Activated CD8-positive, alpha-beta T cell treated with anti-CD3 and anti-CD28 coated beads for 36 hours (primary cell): ENCODE data around the gene TCP11. TPM values are rescaled to one million over a fixed set of nuclear protein-coding genes. Genes with fewer than 3 reads are reported as not detected.

Source experiments
- ATAC-seq: fragments of 200-7000 bp; cut with Tn5 transposase; one replicate; pipeline ENCODE4 v1.10.0; 2021; ENCODE audit warnings: mild to moderate bottlenecking, moderate library complexity
- CTCF ChIA-PET: fragments of 350-600 bp; sonication (Branson Sonifier 250); formaldehyde crosslinking; loops from one replicate; lab custom pipeline; 2021; ENCODE audit warnings: antibody characterized with exemption; lab: Charles Lee
- POLR2A ChIA-PET: fragments of 350-600 bp; sonication (Branson Sonifier 250); formaldehyde crosslinking; loops from one replicate; lab custom pipeline; 2021; ENCODE audit warnings: antibody characterized with exemption; lab: Charles Lee
- DNase-seq: peaks from one replicate; pipeline ENCODE4 v3.0.0-alpha.2; 2020
- H3K27ac Mint-ChIP-seq: one replicate; pipeline ENCODE4 v1.8.0; 2021; ENCODE audit warnings: mild to moderate bottlenecking, mixed read lengths
- H3K27me3 Mint-ChIP-seq: one replicate; pipeline ENCODE4 v1.8.0; 2021; ENCODE audit warnings: mixed read lengths
- H3K36me3 Mint-ChIP-seq: one replicate; pipeline ENCODE4 v1.8.0; 2021; ENCODE audit warnings: low read depth, mixed read lengths
- H3K4me1 Mint-ChIP-seq: one replicate; pipeline ENCODE4 v1.8.0; 2021; ENCODE audit warnings: low read depth, mixed read lengths
- H3K4me3 Mint-ChIP-seq: one replicate; pipeline ENCODE4 v1.8.0; 2021; ENCODE audit warnings: mild to moderate bottlenecking, moderate library complexity, mixed read lengths
- H3K9me3 Mint-ChIP-seq: one replicate; pipeline ENCODE4 v1.8.0; 2021; ENCODE audit warnings: mixed read lengths
- intact Hi-C: fragments of 100-400 bp; cut with micrococcal nuclease; formaldehyde crosslinking; loops from one replicate; pipeline ENCODE4 v1.10.0; 2022
- total RNA-seq, 2 experiments: library from RNA; stranded (reverse); gene quantifications; one replicate each; pipeline ENCODE4 v1.2.3, GENCODE V29; 2021
- TF ChIP-seq, protein P1 (sequence below): fragments of 200-600 bp; IDR thresholded peaks from one replicate; pipeline ENCODE4 v1.8.0; 2022; ENCODE audit warnings: antibody characterized with exemption, mild to moderate bottlenecking

The TCP11 gene
- total RNA-seq, 2 experiments from 2014 or later, result not detected

DNA sequence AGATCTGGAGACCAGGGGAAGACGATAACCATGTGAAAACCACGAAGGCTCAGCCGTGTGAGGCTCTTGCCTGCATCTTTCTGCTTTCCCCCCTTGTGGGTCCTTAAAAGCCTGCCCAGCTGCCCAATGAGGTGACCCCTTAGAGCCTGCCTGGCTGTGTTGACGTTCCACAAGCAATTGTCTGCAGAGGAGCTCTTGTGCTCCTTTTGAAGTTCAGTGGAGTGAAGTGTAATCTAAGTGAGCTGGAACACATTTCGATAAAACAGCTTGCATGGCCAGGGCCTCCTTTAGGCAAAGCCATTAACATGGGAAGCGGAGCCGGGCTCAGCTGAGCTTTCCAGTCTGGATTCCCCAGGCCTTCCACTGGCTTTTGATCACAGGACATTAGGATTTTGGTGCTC, 27.3 kb upstream of the TCP11 start:
- TF ChIP-seq, protein P1, sequence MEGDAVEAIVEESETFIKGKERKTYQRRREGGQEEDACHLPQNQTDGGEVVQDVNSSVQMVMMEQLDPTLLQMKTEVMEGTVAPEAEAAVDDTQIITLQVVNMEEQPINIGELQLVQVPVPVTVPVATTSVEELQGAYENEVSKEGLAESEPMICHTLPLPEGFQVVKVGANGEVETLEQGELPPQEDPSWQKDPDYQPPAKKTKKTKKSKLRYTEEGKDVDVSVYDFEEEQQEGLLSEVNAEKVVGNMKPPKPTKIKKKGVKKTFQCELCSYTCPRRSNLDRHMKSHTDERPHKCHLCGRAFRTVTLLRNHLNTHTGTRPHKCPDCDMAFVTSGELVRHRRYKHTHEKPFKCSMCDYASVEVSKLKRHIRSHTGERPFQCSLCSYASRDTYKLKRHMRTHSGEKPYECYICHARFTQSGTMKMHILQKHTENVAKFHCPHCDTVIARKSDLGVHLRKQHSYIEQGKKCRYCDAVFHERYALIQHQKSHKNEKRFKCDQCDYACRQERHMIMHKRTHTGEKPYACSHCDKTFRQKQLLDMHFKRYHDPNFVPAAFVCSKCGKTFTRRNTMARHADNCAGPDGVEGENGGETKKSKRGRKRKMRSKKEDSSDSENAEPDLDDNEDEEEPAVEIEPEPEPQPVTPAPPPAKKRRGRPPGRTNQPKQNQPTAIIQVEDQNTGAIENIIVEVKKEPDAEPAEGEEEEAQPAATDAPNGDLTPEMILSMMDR, result no peak
- ATAC-seq, result no peak
- Mint-ChIP-seq H3K27ac (no peak overlapping the region), H3K36me3 (no peaks in the 10 kb centered on the region), H3K27me3 (peaks cover 8% of the 10 kb centered on the region), H3K4me1 (no peaks in the 10 kb centered on the region), H3K4me3 (no peak overlapping the region), H3K9me3 (peaks cover 4% of the 10 kb centered on the region)
- no peak for DNase-seq
- ChIA-PET CTCF (interaction anchor here (1.3 to 1.6 kb wide), 2 partner anchors 9 to 182 kb away, joined by 3 read pairs; no protein-coding TSS in a partner anchor), POLR2A (interaction anchor here (1.1 kb wide), 1 partner anchor 45 kb away, joined by 3 read pairs; the partner anchor contains the start of gene SCUBE3)
- intact Hi-C loops, result no loop called here

DNA sequence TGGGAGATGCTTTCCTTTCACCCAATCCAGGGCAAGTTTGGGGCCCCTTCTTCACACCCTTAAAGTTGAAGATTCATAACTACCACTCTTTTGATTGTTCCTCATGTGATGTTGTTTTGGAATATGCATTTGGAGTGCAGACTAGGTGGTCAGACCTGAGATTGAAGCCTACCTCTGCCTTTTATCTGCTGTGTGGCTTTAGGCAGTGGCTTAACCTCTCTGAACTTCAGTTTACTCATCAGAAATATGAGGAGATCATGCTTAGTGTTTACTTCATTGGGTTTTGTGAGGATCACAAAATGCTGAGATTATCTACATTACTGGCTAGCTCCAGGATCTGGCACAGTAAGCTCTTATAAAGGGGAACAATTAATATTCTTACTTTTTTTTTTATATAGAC, 26.4 kb upstream of the TCP11 start:
- CTCF ChIA-PET, result interaction anchor here (1.3 to 1.6 kb wide), 2 partner anchors 28 to 181 kb away, joined by 3 to 4 read pairs; no protein-coding TSS in a partner anchor
- POLR2A ChIA-PET, result interaction anchor here (0.6 to 1.1 kb wide), 2 partner anchors 20 to 46 kb away, joined by 3 read pairs; partner anchors contain the start of gene SCUBE3
- no peaks in the 10 kb centered on the region for H3K4me1 Mint-ChIP-seq
- peaks cover 4% of the 10 kb centered on the region for H3K9me3 Mint-ChIP-seq
- ATAC-seq (no peak), DNase-seq (no peak)
- intact Hi-C loops, result no loop called here
- H3K36me3 Mint-ChIP-seq, result no peaks in the 10 kb centered on the region
- no peak overlapping the region for H3K27ac Mint-ChIP-seq
- TF ChIP-seq, protein P1, result no peak
- peaks cover 8% of the 10 kb centered on the region for H3K27me3 Mint-ChIP-seq
- no peak overlapping the region for H3K4me3 Mint-ChIP-seq

DNA sequence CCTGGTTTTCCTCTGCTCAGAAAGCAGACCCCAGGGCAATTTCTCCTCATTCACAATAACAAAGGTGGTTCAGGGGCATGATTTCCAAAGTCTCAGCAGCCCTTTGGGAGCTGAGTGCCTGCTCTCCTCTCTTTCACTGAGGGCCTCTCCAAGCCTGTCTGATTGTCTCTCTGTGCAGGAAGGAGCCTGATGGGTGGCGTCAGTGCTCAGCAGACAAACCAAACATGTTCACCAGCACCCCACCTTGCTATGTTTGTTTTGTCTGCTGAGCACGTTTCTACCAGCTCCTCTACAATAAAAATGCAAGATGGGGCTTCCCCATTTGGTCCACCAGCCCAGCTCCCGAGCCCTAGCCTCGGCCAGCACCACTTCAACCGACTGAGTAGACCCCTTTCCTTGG, 25.4 kb upstream of the TCP11 start:
- Mint-ChIP-seq H3K9me3 (peaks cover 4% of the 10 kb centered on the region), H3K27ac (no peak overlapping the region), H3K27me3 (peaks cover 8% of the 10 kb centered on the region), H3K4me1 (no peaks in the 10 kb centered on the region), H3K4me3 (no peak overlapping the region), H3K36me3 (no peaks in the 10 kb centered on the region)
- intact Hi-C loops, result no loop called here
- no peak for ATAC-seq
- TF ChIP-seq, protein P1, result no peak
- POLR2A ChIA-PET, result no interaction called here
- CTCF ChIA-PET, result interaction anchor here (1.3 kb wide), 1 partner anchor 27 kb away, joined by 4 read pairs; no protein-coding TSS in a partner anchor
- no peak for DNase-seq

DNA sequence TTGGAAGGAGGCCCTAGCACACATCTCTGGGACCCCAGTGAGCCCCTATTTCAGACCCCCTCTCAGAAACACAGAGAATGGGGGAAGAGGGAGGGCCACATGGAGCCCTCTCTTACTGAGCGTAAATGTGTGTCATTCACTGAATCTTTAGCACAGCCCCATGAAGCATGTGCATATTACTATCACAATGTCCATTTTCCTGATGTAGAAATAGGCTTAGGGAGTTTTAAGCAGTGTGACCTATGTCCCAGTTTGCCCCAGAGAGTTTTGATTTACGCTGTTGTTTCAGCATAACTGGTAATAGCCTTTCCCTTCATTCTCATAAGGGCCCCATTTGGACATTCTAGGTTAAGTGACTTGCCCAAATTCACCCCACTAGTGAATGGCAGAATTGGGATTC, 25.0 kb upstream of the TCP11 start:
- Mint-ChIP-seq H3K4me1 (no peaks in the 10 kb centered on the region), H3K9me3 (peaks cover 4% of the 10 kb centered on the region), H3K27me3 (peaks cover 8% of the 10 kb centered on the region), H3K4me3 (no peak overlapping the region), H3K27ac (no peak overlapping the region), H3K36me3 (no peaks in the 10 kb centered on the region)
- DNase-seq (no peak), ATAC-seq (no peak)
- TF ChIP-seq, protein P1, result no peak
- CTCF ChIA-PET, result interaction anchor here (0.8 to 2.1 kb wide), 2 partner anchors 26 to 39 kb away, joined by 3 to 9 read pairs; no protein-coding TSS in a partner anchor
- intact Hi-C loops, result no loop called here
- POLR2A ChIA-PET, result no interaction called here

DNA sequence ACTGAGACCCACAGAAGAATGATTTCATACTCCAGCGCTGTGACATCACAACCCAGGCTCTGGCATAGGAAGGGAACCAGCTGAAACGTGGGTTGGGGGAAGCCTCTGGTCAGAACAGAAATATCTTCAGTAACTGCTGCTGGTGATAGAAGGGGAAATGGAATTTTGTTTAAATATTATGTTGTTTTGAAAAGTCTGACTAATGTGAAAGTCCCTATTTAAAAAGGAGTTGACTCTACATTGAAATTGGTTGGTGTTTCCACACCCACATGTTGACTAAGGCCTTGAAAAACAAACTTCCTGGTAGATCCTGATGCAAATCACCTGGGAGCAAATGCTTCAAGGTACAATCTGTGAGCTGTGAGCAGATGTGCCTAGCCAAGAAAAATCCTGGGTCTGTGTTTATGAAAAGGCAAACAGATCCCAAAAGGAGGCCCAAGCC, 24.5 kb upstream of the TCP11 start:
- ATAC-seq (no peak), DNase-seq (no peak)
- no peaks in the 10 kb centered on the region for H3K36me3 Mint-ChIP-seq
- peaks cover 8% of the 10 kb centered on the region for H3K27me3 Mint-ChIP-seq
- H3K27ac Mint-ChIP-seq, result no peak overlapping the region
- no peaks in the 10 kb centered on the region for H3K4me1 Mint-ChIP-seq
- H3K4me3 Mint-ChIP-seq, result no peak overlapping the region
- ChIA-PET CTCF (interaction anchor here (0.8 to 2.1 kb wide), 2 partner anchors 26 to 40 kb away, joined by 3 to 9 read pairs; no protein-coding TSS in a partner anchor), POLR2A (no interaction called here)
- intact Hi-C loops, result no loop called here
- H3K9me3 Mint-ChIP-seq, result peaks cover 4% of the 10 kb centered on the region
- TF ChIP-seq, protein P1, result no peak
